HepG2 (cell line): Measurements from ENCODE around the gene SOX12. TPM values are rescaled to one million over a fixed set of nuclear protein-coding genes. Genes with fewer than 3 reads are reported as not detected.

ENCODE experiments used
- CERS6 ChIP-seq: sonication (generic); formaldehyde crosslinking; IDR thresholded peaks from 2 replicates; pipeline ENCODE4 v1.5.0; 2020; ENCODE audit warnings: missing genetic modification reagents
- IRF2 ChIP-seq: IDR thresholded peaks from 2 replicates; pipeline ENCODE4 v1.6.1; 2018; ENCODE audit warnings: missing genetic modification reagents, missing compliant biosample characterization
- KAT2B ChIP-seq: fragments of 150-350 bp; IDR thresholded peaks from 2 replicates; pipeline ENCODE4 v1.6.1; 2014; ENCODE audit warnings: low read depth, low read length, borderline replicate concordance
- RBM39 ChIP-seq: fragments of 200-400 bp; formaldehyde crosslinking; IDR thresholded peaks from one replicate; pipeline ENCODE4 v1.6.1; 2018; ENCODE audit warnings: antibody characterized with exemption, mild to moderate bottlenecking, low read depth, low read length; ENCODE audit not compliant: poor library complexity, severe bottlenecking
- RXRB ChIP-seq: IDR thresholded peaks from 2 replicates; pipeline ENCODE4 v1.6.1; 2016; ENCODE audit warnings: borderline replicate concordance, missing genetic modification reagents, missing compliant biosample characterization
- TBX2 ChIP-seq: sonication (generic); formaldehyde crosslinking; IDR thresholded peaks from 2 replicates; pipeline ENCODE4 v1.5.0; 2020; ENCODE audit warnings: missing genetic modification reagents, mild to moderate bottlenecking, borderline replicate concordance
- TEAD2 ChIP-seq: sonication (generic); formaldehyde crosslinking; IDR thresholded peaks from 2 replicates; pipeline ENCODE4 v1.9.0; 2021; ENCODE audit warnings: missing genetic modification reagents
- TMF1 ChIP-seq: sonication (generic); formaldehyde crosslinking; IDR thresholded peaks from 2 replicates; pipeline ENCODE4 v1.8.1; 2022; ENCODE audit warnings: low read depth, missing genetic modification reagents
- ZBED4 ChIP-seq: sonication (generic); formaldehyde crosslinking; IDR thresholded peaks from 2 replicates; pipeline ENCODE4 v1.4.0; 2020; ENCODE audit warnings: missing genetic modification reagents, borderline replicate concordance
- ZNF382 ChIP-seq: sonication (generic); formaldehyde crosslinking; IDR thresholded peaks from 2 replicates; pipeline ENCODE4 v1.5.0; 2020; ENCODE audit warnings: missing genetic modification reagents, mild to moderate bottlenecking, borderline replicate concordance
- ZNF558 ChIP-seq: sonication (generic); formaldehyde crosslinking; IDR thresholded peaks from 2 replicates; pipeline ENCODE4 v1.9.0; 2022; ENCODE audit warnings: mild to moderate bottlenecking, missing genetic modification reagents, borderline replicate concordance
- ZNF747 ChIP-seq: sonication (generic); formaldehyde crosslinking; IDR thresholded peaks from 2 replicates; pipeline ENCODE4 v1.8.1; 2023; ENCODE audit warnings: missing genetic modification reagents, mild to moderate bottlenecking, borderline replicate concordance
- ZNF782 ChIP-seq: sonication (generic); formaldehyde crosslinking; IDR thresholded peaks from 2 replicates; pipeline ENCODE4 v1.4.0; 2020; ENCODE audit warnings: missing genetic modification reagents, mild to moderate bottlenecking, borderline replicate concordance
- ZNF790 ChIP-seq: sonication (generic); formaldehyde crosslinking; IDR thresholded peaks from 2 replicates; pipeline ENCODE4 v1.8.0; 2022; ENCODE audit warnings: missing genetic modification reagents, mild to moderate bottlenecking, borderline replicate concordance
- ZNF83 ChIP-seq: sonication (generic); formaldehyde crosslinking; IDR thresholded peaks from 2 replicates; pipeline ENCODE4 v1.4.0; 2020; ENCODE audit warnings: missing genetic modification reagents, mild to moderate bottlenecking, borderline replicate concordance
- ZUFSP ChIP-seq: sonication (generic); formaldehyde crosslinking; IDR thresholded peaks from 2 replicates; pipeline ENCODE4 v1.9.0; 2021; ENCODE audit warnings: missing genetic modification reagents, mild to moderate bottlenecking, borderline replicate concordance
- polyA plus RNA-seq, 8 experiments: library from polyadenylated mRNA; depleted of rRNA in 3 of 8; stranded (reverse) in 7 of 8; unstranded in 1 of 8; fragments of >200 nt; fragmentation: Illumina TruSeq in 4 of 8; extraction: Trizol in 4 of 8; gene quantifications; 2 replicates each; pipeline versions ENCODE4 v1.2.1 to v1.2.3, GENCODE V29; 2011 to 2016; ENCODE audit warnings: low read depth in 4 of 8, missing spikeins in 1 of 8, mixed read lengths in 1 of 8; ENCODE audit not compliant: insufficient read depth in 1 of 8
- total RNA-seq, 5 experiments: library from RNA; depleted of rRNA; stranded (reverse); fragments of >200 nt; fragmentation: Illumina TruSeq; extraction: Trizol; gene quantifications; 2 replicates each; pipeline ENCODE4 v1.2.3, GENCODE V29; 2016; ENCODE audit warnings: low read depth in 1 of 5
- TF ChIP-seq, protein P1 (sequence below): sonication (generic); formaldehyde crosslinking; IDR thresholded peaks from 2 replicates; pipeline ENCODE4 v1.4.0; 2020; ENCODE audit warnings: missing genetic modification reagents
- TF ChIP-seq, protein P2 (sequence below): sonication (generic); formaldehyde crosslinking; conservative IDR thresholded peaks from 2 replicates; pipeline ENCODE4 v1.8.1; 2023; ENCODE audit warnings: missing genetic modification reagents

The SOX12 gene
- total and polyA plus RNA-seq, 2 of the 13 experiments (the other 11 are each of a cell fraction or from before 2014, with no cell fraction given) = 10.0 to 18.7 TPM

DNA sequence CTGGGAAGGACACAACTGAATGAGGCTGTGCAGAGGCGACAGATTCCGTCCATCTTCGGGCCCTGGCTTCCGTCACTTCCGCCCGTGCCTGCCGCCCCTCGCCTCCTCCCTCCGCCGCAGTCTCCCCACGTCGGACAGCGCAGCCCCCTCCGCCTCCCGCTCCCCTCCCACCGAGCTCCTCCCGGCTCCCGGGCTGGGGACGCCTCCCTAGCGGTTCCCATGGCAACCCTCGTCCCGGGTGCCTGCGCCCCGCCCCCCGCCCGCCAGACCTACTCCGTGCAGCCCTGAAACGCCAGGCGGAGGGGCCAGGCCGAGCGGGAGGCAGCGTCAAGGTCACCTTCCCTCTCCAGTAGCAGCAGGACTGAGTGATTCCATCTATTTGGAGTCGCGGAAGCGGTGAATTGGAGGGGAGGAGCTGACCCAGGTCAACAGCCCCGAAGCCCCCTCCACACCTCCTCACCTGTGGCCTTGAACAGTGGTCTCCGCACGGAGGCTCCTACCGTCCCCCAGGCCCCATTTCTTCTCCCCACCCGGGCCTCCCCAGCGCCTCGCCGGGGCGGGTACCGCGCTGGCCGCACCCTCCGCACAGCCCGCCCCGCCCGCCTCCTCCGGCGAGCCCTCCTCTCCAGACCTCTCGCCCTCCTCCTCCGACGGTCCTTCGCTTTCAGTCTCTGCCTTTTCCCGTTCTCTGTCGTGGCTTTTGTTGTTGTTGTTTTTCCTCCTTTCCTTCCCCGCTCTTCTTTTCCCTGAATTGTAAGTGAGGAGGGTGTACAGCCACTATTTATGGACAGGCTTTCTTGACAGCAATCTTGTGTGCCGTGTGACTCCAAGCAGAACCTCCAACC is 22.5 kb downstream of the SOX12 start (continued):
- TF ChIP-seq, protein P1, sequence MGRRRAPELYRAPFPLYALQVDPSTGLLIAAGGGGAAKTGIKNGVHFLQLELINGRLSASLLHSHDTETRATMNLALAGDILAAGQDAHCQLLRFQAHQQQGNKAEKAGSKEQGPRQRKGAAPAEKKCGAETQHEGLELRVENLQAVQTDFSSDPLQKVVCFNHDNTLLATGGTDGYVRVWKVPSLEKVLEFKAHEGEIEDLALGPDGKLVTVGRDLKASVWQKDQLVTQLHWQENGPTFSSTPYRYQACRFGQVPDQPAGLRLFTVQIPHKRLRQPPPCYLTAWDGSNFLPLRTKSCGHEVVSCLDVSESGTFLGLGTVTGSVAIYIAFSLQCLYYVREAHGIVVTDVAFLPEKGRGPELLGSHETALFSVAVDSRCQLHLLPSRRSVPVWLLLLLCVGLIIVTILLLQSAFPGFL = no peak
- peak; percentile 100 for TF ChIP-seq ZNF747 (CRISPR knock-in tag)
- TF ChIP-seq TMF1 (CRISPR knock-in tag) = peak; percentile 92; the same call in 1 of the 2 replicates
- TF ChIP-seq RXRB (CRISPR knock-in tag) = peak; percentile 99
- TF ChIP-seq TEAD2 = no peak
- TF ChIP-seq RBM39 = peak; percentile 99
- no peak for TF ChIP-seq ZNF790 (CRISPR knock-in tag)
- TF ChIP-seq ZUFSP (CRISPR knock-in tag) = no peak
- TF ChIP-seq KAT2B = no peak
- TF ChIP-seq ZNF83 (CRISPR knock-in tag) = no peak
- no peak for TF ChIP-seq ZNF382 (CRISPR knock-in tag)
- peak; percentile 99 for TF ChIP-seq IRF2 (CRISPR knock-in tag)
- TF ChIP-seq ZNF558 (CRISPR knock-in tag) = no peak
- TF ChIP-seq ZBED4 (CRISPR knock-in tag) = peak; percentile 95
- TF ChIP-seq TBX2 = peak; percentile 99
- TF ChIP-seq, protein P2, sequence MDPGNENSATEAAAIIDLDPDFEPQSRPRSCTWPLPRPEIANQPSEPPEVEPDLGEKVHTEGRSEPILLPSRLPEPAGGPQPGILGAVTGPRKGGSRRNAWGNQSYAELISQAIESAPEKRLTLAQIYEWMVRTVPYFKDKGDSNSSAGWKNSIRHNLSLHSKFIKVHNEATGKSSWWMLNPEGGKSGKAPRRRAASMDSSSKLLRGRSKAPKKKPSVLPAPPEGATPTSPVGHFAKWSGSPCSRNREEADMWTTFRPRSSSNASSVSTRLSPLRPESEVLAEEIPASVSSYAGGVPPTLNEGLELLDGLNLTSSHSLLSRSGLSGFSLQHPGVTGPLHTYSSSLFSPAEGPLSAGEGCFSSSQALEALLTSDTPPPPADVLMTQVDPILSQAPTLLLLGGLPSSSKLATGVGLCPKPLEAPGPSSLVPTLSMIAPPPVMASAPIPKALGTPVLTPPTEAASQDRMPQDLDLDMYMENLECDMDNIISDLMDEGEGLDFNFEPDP (CRISPR knock-in tag) = no peak; the same call in 1 of the 2 replicates
- TF ChIP-seq CERS6 (CRISPR knock-in tag) = no peak
- peak; percentile 58; the same call in 1 of the 2 replicates for TF ChIP-seq ZNF782
